SKM-1 (cell line): ENCODE results near the gene RPL36A.

ENCODE experiments used
- DNase-seq: peaks from one replicate; lab custom pipeline; 2025; ENCODE audit not compliant: unreplicated experiment; lab: John Stamatoyannopoulos, UW

The RPL36A gene

DNA sequence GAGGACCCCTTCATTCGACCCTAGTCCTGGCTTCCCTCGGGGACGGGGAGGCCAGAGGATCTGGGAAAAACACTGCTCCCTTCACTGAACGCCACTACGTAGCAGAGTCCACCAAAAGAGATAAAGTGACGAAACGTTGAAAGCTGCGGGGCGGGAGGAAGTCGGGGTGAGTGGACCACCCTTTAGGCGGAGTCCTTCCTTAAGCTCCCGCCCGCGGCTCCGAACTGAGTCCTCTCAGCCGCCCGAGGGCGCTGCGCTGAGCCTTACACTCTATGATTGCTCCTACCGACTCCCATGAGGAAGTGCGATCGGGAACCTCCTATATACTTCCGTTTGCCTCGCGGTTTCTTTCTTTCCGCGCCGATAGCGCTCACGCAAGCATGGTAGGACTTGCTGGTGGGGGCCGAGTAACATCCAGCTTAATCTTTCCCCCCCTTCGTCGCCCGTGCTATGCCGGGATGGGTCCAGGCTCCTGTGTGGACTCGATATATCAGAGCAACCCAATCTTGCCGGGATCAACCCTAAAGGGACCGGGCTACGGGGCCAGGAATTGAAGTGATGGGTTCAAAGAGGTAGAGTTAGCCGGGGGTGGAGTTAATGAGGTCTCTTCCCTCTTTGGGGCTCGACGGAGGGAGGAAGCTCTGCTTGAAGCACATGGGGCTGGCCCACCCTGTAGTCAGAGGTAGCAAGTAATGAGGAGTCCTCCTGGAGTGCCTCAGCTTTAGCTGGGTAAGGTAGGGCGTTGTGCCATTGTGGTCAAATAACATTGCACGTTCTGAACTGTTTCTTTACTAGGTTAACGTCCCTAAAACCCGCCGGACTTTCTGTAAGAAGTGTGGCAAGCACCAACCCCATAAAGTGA, at the start of gene RPL36A:
Gene RPL36A, plus strand, starts transcription at position 348 of the 862 bp plus-strand sequence. Its CDS starts 33 bp downstream, at position 381.
- DNase-seq = peak; percentile 63

DNA sequence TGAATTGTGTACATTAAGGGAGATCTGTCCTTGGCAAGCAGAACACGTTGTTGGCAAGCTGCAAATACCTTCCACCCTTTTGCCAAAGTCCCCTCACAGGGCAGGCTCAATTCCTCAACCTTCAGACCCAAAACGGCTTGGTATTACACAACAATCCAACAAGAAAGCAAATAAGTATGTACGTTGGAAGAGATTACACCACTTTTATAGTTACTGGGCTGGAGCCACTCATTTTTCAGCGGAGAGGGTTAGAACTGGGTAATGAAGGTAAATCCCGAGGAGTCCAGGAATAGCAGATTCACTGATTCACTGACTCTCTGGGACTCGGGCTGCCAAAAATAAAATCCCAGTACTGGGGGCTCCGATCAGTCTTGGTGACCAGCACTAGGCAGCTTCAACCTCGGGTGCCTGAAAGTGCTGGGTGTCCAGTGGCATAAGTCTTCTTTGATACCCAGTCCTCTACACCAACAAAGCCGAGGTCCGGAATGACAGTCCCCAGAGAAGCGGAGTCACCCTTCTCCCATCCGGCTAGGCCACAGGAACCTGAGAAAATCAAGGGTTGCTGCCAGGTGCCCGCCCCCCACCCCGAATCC, 42.9 kb upstream of the RPL36A start:
- no peak for DNase-seq

DNA sequence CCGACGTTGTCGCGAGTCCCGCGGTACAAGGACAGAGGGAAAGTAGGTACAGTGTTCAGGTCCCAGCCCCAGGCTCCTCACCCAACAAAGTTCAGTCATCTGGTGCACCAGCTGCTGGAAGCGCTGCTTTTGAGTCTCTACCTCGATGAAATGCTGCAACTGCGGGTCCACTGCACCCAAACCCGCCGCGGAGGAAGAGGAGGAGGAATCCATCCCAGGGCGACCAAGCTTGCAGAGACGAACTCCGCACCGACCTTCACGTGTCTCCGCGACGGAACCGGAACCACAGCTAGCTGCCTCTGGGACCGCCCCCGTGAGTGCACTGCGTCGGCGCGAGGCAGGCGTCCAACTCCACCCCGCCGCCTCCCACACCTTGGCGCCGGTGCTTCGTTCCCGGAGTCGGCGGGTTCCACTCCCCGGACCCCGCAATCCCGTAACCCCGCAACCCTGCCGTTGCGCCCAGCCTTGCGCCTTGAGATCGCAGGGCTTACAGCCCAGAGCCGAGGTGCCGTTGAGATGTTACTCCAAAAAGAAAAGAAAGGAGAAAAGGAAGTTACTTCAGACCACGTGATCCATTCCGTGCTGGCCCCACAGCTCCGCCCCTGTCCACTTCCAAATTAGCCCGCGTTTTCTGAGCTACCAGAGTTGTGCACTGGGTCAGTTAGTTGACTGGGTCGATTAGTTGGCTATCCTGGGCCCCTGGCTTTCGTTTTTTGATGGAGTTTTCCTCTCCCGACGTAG, 42.2 kb upstream of the RPL36A start, which contains the start of gene TIMM8A:
Gene TIMM8A, minus strand, starts transcription at position 291 of the 741 bp plus-strand sequence. Its CDS starts 78 bp downstream, at position 213.
- DNase-seq = peak; percentile 65

DNA sequence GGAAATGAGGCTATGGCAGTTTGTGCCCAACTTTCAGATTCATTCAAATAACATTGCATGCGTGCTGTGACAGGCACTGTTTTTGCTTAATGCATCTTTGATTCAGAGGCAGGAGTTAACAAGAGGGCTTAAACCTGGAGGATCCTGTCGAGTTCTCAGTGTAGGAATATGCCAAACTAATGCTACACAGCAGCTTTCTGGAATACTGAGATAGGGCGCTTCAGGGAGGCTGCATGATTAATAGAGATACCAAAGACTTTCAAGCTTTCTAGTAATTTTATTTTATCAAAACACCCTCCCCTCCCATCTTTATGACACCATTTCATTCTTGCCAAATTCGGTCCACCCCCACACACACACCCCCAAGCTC, 41.6 kb upstream of the RPL36A start:
- DNase-seq = no peak

DNA sequence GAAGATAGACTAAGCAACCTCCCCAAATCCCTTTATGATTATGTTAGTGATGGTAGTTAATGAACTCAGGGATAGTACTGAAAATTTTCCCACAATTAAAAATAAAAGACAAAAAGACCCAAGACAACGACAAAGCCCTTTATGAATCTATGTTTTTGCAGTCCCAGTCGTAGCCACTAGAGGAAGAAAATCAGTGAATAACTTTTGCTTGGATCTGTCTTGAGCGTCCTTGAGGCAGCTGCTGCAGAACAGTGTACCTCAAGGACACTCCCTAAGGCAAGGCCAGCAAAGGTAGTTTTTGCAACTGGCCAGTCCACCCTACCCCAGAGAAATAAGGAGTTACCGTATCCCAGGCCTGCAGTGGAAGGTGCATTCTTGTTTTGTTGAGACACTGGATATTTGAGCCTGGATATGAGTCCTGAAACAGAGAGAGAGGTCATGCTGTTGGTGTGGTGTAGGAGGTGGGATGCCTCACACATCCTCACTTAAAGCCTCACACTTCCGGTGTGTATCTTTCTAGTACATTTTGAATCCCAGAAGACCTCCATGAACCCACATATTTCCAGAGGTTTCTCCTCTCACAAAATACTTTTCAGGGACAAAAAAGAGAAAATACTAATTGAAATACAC, 33.5 kb upstream of the RPL36A start:
- DNase-seq = no peak

DNA sequence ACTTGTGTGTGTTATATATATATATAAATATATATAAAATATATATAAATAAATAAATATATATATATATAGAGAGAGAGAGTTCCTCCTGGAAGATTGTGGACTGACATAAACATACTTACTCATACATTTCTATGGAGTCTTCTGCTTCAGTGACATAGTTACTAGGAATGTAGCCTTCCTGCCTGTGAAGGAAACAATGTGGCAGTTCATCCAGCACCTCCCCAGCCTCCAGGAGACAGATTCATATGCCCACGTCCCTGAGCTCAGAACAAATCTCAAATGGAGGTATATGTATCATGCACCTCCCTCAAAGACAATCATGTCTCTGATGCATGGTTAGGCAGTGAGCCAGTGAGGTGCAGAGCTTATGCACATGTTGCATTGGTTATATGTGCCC, 30.8 kb upstream of the RPL36A start:
- DNase-seq = no peak

DNA sequence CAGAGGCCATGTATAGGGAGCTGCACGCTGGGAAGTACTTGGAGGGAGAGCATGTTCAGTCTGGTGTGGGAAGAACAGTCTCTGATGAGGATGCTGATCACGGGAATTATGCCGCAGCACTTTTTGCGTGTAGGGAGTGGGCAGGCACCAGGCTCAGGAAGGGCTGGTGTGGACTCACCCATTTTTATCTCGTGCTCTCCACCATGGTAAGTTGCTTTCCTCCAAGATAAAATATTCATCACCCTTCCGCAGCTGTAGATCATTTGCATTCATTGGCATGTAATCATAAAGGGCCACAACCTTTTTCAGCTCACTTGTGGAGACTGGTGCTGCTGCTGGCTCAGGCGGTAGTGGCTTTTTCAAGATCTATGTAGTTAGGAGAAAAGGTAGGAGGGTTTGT, 30.4 kb upstream of the RPL36A start:
- no peak for DNase-seq

DNA sequence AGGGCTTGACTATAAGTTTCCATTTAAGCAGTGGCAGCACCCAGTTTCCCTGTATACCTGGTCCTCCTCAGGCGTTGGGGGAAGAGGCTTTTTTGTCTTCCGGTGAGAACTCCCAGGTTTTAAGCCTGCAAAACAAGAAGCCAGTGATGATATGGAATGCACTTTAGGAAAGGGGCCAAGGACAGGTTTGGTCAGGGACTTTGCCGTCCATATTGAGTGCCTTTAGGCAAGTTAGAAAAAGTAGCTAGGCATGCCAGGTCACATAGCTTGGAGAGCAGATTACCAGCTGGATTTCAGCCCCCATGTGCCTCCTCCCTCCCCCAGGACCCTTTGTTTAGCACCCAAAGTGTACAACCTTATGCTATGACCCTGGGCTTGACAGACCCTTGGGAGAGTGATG, 28.7 kb upstream of the RPL36A start:
- DNase-seq = no peak

DNA sequence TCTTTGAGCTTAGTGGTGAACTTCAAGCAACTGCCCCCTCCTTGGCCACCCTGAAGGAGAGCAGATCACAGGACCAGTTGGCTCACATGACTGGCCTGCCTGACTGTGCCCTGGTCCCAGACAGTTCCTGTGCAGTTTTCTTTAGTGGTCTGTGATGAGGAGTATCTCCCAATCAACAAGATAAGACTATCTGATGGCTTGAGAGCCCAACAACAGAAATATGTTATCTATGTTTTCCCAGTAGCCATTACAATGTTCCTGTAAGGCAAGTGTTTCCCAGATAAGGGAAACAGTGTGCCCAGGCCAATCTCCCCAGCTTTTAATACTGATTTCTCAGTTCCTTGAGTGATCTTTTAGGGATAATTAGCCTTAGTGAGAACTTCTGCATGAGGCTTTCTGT, 28.1 kb upstream of the RPL36A start:
- no peak for DNase-seq

DNA sequence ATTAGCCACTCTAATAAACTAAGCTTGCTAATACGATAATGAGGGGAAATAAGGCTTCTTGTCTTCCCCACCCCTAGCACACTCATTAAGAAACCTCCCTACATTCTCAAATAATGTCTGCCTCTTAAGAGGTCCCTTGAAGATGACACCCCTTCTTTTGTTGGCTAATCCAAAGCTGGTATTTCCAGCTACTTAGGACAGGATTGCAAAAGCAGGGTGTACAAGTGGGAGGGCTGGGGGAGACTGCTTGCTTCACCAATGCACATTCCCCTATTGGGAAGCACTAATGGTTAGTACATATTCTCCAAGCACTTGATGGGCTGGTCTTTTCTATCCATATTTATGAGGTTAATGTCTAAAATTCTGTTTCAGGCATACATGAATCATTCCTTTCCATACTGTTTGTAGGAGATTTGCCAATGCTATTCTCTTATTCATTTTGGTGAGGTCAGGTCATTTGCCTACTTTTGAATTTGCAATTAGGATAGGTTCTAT, 25.5 kb upstream of the RPL36A start:
- no peak for DNase-seq

DNA sequence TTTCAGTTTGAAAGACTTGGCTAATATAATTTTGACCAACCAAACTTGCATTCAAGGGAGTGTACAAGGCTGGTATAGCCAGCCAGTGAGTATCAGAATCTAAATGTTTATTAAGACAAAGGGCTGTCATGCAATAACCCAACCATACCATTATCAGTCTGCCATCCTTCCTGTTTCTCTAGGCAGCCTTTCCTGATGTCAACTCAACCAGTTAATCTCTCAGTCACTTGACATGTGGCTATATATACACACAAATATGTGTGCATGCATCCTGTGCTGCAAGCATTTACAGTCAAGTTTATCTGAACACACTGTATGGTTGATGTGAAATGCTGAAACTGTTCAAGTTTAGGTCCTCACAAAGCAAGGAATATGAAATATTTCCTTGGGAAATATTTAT, 22.0 kb upstream of the RPL36A start:
- DNase-seq = no peak

DNA sequence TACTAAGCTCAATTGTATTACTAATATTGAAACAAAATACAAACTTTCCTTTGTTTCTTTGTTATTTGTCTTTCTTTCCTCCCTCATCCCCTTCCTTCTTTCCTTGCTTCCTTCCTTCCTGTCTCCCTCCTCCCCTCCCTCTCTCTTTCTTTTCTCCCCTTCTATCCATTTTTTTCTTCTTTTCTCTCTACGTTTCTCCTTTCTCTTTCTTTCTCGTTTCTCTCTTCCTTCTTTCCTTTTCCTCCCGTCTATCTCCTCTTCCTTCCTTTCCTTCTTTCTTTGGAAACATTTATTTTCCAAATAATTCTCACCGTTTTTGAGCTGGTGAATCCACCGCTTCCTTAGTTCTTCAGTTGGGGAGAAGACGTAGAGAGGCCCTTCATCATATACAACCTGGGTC, 21.1 kb upstream of the RPL36A start:
- no peak for DNase-seq

DNA sequence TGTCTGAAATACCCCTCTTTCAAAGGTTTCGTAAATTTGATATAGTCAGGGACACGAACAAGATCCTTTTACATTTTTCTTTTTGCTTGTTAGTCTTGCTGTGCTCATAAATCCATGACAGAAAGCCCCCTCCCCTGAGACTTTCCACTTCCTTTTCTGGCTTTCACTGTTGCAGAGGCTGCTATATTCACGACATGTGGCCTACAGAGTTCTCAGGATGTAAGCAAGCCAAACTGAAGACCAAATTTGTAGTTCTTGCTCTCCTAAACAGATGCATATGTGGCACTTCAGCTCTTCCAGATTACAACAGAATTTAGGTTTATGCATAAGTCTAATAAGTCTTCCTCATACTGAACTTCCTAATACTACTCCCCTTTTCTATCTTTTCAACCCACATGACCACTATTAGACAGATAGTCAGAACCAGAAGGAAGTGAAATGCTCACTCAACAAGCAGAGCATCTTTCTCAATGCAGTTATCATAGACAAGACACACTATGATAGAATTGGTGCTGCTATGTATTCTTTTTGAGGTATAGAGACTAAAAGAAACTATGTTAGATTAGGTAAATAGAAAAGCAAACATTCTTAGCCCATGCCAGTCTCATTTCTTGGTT, 19.8 kb upstream of the RPL36A start:
- no peak for DNase-seq

DNA sequence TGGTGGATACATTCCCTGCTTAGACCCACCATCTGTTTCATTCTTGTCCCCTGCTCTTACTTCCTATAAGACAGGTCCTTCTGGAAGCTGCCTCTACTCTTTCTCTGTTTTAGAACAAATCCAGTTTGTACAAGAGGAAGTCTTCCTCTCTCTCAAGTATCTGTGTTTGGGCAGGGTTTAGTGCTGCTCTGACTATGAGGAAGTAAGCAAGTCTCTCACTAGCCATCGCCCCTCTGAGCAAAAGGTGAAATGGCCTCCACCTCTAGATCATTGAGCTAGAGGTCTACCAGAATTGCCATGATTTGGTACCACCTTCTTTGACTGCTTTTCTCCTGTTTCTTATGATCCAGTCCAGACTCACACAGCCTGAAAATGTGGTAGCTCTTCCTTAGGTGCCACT, 13.3 kb upstream of the RPL36A start:
- DNase-seq = peak; percentile 5

DNA sequence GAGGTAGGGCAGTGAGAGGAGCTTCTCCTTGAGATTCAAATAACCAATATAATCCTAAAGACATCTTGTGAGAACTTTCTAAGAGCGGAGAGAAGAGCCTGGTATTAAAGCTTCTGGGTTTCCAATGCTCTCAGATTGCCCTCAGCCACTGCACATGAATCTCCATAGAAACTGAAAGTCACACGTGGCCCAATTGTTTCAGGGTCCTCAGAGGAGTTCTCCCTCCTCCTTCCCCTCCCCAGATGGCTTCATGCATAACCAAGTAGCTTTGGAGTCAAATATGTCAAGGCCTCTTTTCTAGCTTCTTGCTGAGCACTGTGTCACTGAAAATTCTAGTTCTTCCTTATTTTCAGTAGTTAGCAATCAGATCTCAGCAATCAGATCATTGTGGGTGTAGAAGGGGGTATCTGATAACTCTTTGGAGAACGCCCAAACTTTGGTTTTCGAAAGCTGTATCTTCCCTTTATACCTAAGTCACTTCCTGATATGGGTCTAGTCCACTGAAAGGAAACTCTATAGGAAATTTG, 7.1 kb upstream of the RPL36A start:
- no peak for DNase-seq

DNA sequence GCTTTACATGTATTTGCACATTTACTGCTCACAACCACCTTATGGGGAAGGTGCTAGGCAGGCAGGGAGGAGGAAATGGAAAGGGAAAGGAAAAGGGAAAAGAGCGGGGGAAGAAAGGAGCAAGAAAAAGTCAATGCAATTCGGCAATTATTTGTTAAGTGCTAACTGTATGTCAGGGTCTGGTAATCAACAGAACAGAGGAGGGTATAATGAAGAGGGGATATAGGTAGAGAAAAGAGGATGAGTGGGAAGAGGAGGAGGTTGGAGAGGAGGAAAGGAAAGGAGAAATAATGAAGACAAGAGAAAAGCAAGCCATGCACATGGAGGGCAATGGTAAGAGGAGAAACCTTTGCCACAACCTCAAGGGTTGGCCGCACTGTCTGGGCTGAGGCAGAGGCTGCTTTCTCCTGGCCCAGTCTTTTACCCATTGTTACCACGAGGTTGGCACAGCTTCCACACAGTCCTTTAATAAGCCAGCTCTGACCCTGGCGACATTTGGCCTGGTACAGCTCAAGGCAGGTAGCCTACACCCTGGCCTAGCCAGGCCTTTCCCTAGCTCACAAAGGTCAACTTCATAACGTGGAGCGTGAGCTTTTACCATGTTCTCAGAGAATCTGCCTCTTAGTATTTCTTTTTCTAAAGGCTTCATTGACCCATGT, 5.7 kb upstream of the RPL36A start:
- no peak for DNase-seq

DNA sequence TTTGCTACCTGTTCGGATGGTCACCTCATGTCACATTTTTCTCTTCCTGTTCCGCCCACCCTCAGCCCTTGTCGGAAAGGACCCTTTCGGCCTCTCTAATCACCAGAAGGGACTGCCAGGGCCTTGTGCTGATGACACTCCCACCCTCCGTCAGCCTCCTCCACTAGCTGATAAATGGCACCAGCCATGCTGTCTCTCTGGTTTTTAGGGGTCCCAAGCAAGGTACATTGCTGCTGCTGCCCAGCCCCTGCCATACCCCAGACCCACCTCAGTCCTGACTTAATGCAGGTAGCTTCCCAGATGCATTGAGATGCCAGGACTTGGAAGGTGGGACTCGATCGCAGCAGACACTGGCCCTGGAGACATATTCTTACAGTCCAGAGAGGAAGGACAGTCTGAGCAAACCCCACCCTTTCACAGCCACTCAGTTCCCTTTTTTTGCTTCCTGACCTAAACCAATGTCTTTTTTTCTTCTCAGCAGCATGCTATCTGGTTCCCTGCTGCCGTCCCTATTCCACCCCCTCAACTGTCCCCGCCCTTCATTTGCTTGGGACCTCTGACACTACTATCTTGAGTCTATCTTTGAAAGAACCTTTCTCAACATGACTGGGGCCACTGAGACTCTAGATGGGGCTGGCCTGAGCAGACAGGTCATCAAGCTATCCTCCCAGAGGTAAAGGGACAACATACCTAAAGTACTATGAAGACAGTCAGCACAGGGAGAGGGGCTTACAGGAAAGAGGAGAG, 4.8 kb upstream of the RPL36A start, which contains the start of gene BTK:
Gene BTK, minus strand, starts transcription at position 397 of the 747 bp plus-strand sequence. CDS start 10,907 bp downstream, outside the sequence.
- DNase-seq = peak; percentile 55

DNA sequence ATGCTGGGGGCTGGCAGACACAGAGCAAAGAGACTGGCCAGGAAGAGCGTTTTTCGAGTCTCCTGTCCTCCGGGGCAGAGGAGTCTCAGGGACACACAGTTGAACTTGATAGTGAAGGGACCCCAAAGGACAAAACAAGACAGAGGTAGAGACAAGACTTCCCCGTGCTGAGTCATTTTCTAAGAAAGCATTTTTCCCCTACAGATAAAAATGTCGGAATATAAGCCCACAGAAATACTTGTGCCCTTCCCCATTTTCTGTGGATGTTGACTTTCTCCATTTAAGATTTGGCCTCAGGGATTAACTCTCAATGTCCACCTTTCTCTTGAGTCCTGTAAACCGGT, 4.3 kb upstream of the RPL36A start:
- DNase-seq = no peak

DNA sequence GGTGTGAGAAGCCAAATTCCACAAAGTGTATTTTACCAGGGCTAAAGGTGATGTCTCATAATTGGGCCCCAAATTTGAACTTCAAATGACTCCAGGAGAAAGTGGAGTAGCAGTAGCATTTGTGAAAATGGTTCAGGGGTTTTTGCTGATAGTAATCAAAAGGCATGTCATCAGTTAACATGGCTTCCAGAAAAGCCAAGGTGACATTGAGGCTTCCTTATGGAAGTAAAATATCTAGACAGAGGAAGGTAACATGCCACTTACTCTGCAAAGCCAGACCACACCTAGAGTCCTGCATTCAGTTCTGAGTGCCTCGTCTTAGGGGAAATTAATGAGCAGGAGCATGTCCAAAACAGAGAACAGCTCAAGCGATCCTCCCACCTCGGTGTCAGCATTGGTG, 2.2 kb upstream of the RPL36A start:
- DNase-seq = no peak
